Keratinocyte (primary cell): ENCODE data around the gene NHLH1.

Source experiments
- EZH2 ChIP-seq: IDR thresholded peaks from one replicate; pipeline ENCODE4 v1.6.1; 2012; ENCODE audit warnings: inconsistent platforms, mild to moderate bottlenecking, low read length, moderate library complexity
- TF ChIP-seq, protein P1 (sequence below), 3 experiments: IDR thresholded peaks in 1 of 3; conservative IDR thresholded peaks in 1 of 3; optimal IDR thresholded peaks in 1 of 3; 2 replicates in 2 of 3; 3 replicates in 1 of 3; pipeline versions ENCODE3 to v1.5.1; 2011; ENCODE audit warnings: low read length in 3 of 3, mild to moderate bottlenecking in 3 of 3, moderate library complexity in 2 of 3, control low read depth in 1 of 3, inconsistent platforms in 1 of 3; ENCODE audit not compliant: insufficient read depth in 2 of 3; ENCODE audit errors: extremely low read depth in 1 of 3

DNA sequence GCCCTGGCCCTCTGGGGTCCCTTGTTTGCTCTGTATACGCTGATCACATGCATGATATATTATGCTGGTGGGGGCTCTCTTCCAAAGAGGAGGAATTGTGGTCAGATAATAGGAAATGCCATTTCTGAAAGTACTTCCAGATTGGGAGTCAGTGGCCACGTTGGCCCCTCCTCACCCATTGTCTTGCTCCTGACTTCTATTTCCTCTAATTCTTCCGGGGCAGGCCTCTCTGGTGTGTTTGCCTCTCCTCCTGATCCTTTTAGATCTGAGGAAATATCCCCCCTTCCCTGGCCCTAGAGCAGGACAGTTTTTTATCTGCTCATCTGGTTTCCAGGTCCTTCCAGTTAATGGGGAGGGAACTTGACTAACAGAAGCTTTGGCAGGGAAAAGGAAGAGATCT lies 36.4 kb downstream of the NHLH1 start:
- TF ChIP-seq, protein P1, sequence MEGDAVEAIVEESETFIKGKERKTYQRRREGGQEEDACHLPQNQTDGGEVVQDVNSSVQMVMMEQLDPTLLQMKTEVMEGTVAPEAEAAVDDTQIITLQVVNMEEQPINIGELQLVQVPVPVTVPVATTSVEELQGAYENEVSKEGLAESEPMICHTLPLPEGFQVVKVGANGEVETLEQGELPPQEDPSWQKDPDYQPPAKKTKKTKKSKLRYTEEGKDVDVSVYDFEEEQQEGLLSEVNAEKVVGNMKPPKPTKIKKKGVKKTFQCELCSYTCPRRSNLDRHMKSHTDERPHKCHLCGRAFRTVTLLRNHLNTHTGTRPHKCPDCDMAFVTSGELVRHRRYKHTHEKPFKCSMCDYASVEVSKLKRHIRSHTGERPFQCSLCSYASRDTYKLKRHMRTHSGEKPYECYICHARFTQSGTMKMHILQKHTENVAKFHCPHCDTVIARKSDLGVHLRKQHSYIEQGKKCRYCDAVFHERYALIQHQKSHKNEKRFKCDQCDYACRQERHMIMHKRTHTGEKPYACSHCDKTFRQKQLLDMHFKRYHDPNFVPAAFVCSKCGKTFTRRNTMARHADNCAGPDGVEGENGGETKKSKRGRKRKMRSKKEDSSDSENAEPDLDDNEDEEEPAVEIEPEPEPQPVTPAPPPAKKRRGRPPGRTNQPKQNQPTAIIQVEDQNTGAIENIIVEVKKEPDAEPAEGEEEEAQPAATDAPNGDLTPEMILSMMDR (optimal IDR thresholded peaks at IDR 0.05 in 1 of 3, IDR thresholded peaks at IDR 0.05 in 1 of 3, conservative IDR thresholded peaks at IDR 0.05 in 1 of 3; ENCODE audit: extremely low read depth in 1 of 3, insufficient read depth in 2 of 3, low read length in 3 of 3) = no peak
- no peak for TF ChIP-seq EZH2
